Spleen (tissue), 7 donors: ENCODE results near the gene KRTAP2-4.

ENCODE experiments used
- POLR2A ChIP-seq, 3 donors: fragments of 450-650 bp; IDR thresholded peaks; one replicate each; pipeline ENCODE4 v1.5.1; 2017; ENCODE audit warnings: antibody characterized with exemption in 3 of 3, mild to moderate bottlenecking in 1 of 3
- POLR2AphosphoS5 ChIP-seq, 3 donors: sonication (generic); formaldehyde crosslinking; IDR thresholded peaks; one replicate each; pipeline ENCODE4 v1.5.1; 2017; ENCODE audit warnings: antibody characterized with exemption in 3 of 3
- TF ChIP-seq, protein P1 (sequence below), 11 experiments: fragments of 200-600 bp in 7 of 11; fragments of 450-650 bp in 4 of 11; sonication (generic) in 4 of 11; IDR thresholded peaks in 8 of 11; conservative IDR thresholded peaks in 3 of 11; 1 replicate in 7 of 11; 2 replicates in 4 of 11; pipeline versions ENCODE4 v1.4.0 to v1.8.0; 2016 to 2021; ENCODE audit warnings: antibody characterized with exemption in 11 of 11, inconsistent platforms in 4 of 11, mild to moderate bottlenecking in 1 of 11
- donor health status: DM: no; HTN: no; CAD: no; lungs with moderate emphysema.
- donor health status: DM: no; HTN: no; CAD: no.
- donor health status: DM: no; HTN: no; CAD: no.

- TF ChIP-seq, protein P1, sequence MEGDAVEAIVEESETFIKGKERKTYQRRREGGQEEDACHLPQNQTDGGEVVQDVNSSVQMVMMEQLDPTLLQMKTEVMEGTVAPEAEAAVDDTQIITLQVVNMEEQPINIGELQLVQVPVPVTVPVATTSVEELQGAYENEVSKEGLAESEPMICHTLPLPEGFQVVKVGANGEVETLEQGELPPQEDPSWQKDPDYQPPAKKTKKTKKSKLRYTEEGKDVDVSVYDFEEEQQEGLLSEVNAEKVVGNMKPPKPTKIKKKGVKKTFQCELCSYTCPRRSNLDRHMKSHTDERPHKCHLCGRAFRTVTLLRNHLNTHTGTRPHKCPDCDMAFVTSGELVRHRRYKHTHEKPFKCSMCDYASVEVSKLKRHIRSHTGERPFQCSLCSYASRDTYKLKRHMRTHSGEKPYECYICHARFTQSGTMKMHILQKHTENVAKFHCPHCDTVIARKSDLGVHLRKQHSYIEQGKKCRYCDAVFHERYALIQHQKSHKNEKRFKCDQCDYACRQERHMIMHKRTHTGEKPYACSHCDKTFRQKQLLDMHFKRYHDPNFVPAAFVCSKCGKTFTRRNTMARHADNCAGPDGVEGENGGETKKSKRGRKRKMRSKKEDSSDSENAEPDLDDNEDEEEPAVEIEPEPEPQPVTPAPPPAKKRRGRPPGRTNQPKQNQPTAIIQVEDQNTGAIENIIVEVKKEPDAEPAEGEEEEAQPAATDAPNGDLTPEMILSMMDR (IDR thresholded peaks at IDR 0.05 in 8 of 11, conservative IDR thresholded peaks at IDR 0.05 in 3 of 11), result no peak
- TF ChIP-seq POLR2A (IDR thresholded peaks at IDR 0.05), result no peak
- TF ChIP-seq POLR2AphosphoS5 (IDR thresholded peaks at IDR 0.05), result no peak
These were observed 16.6 kb downstream of the KRTAP2-4 start for GRCh38 chr17:41049110-41049509.
